SJCRH30 (cell line): ENCODE data around the gene RYR3. TPM values are rescaled to one million over a fixed set of nuclear protein-coding genes. Genes with fewer than 3 reads are reported as not detected.
"Not testable (repeated sequence)": the region's sequence is repeated elsewhere in the genome, so short reads cannot be mapped to it uniquely, and the experiment has no call there.

ENCODE experiments used
- DNase-seq, 2 experiments: peaks; one replicate each; pipeline ENCODE4 v3.0.0-alpha.2; 2015 to 2020
- H3K27ac ChIP-seq: fragments of 250-450 bp; sonication (Bioruptor Pico); 2 replicates; pipeline ENCODE4 v1.5.1; 2020; ENCODE audit warnings: mild to moderate bottlenecking, moderate library complexity
- H3K27me3 ChIP-seq: fragments of 250-450 bp; sonication (Bioruptor Pico); 2 replicates; pipeline ENCODE4 v1.5.1; 2020; ENCODE audit warnings: mild to moderate bottlenecking, moderate library complexity
- H3K36me3 ChIP-seq: fragments of 250-450 bp; sonication (Bioruptor Pico); 2 replicates; pipeline ENCODE4 v1.5.1; 2020; ENCODE audit warnings: mild to moderate bottlenecking, moderate library complexity
- H3K4me1 ChIP-seq: fragments of 250-450 bp; sonication (Bioruptor Pico); 2 replicates; pipeline ENCODE4 v1.5.1; 2020; ENCODE audit warnings: mild to moderate bottlenecking, moderate library complexity
- H3K4me3 ChIP-seq: fragments of 250-450 bp; sonication (Bioruptor Pico); 2 replicates; pipeline ENCODE4 v1.5.1; 2020; ENCODE audit warnings: mild to moderate bottlenecking, moderate library complexity
- H3K9me3 ChIP-seq: fragments of 250-450 bp; sonication (Bioruptor Pico); replicated peaks from 2 replicates; pipeline ENCODE4 v1.5.1; 2020; ENCODE audit warnings: mild to moderate bottlenecking, moderate library complexity
- total RNA-seq: library from RNA; depleted of rRNA; stranded (reverse); fragments of >200 nt; shearing (Covaris generic); gene quantifications from 2 replicates; pipeline ENCODE4 v1.2.3, GENCODE V29; 2014

RYR3 gene
- total RNA-seq, 1 experiment from 2014 or later = 23.4 TPM

DNA sequence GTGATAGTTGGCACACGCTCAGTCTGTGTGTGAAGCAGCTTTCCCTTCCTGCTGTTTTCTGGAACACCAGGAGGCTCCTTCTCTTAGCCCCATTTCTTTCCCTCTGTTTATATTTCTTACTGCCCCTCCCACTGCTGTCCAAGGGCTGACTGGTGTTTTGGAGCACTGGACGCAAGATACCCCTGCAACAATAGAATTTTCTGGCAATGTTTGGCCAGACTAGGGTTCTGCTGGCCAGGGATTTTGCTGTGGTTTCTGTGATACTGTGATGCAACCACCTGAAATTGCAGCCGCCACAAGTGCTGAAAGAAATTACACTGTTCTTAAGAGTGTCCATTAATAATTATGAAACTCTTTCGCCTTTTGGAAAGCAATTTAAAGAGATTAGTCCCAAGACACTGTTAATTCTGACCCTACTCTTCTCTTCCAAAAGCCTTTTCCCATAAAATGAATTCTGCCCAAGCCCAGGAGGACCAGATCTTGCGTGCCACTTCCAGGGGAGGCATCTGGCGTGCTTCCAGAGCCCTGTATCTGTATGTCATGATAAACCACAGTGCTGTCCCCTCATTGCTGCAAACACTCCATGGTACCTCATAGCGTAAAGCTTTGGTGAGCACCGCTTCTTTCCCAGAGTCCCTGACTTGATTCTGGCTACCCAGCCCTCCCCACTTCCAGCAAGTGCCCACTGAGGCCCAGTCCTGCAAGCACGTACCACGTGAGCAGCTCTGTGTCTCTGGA lies 498.1 kb downstream of the RYR3 start:
- H3K36me3 ChIP-seq = peaks cover 46% of the 10 kb centered on the region
- no peaks in the 10 kb centered on the region for H3K4me1 ChIP-seq
- no peak overlapping the region for H3K4me3 ChIP-seq
- H3K9me3 ChIP-seq = no peaks in the 10 kb centered on the region
- H3K27ac ChIP-seq = no peak overlapping the region
- DNase-seq = no peak
- H3K27me3 ChIP-seq = no peaks in the 10 kb centered on the region

DNA sequence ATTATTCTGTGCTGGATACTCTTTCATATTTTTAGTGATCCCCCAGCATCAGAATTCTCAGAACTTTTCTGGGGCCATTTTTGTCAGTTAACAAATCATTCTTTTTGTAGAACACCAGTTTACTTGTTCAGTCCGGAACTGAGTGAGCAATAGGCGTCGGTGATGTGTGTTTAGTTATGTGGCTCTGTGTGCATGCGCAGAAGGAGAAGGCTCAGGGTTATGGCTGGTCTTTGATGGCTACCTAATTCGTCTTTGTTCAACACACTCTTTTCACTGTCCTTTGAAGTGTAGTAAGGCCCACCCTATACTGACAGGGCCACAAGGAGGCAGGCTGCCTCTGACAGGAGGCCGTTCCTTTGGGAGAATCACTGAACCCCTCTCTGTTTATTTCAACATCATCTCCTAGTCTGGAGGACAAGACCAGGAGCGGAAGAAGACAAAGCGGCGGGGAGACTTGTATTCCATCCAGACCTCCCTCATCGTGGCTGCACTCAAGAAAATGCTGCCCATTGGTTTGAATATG lies 499.4 kb downstream of the RYR3 start:
- Histone ChIP-seq H3K27me3 (no peaks in the 10 kb centered on the region), H3K4me1 (no peaks in the 10 kb centered on the region), H3K9me3 (no peaks in the 10 kb centered on the region), H3K27ac (no peak overlapping the region), H3K4me3 (no peak overlapping the region), H3K36me3 (peaks cover 49% of the 10 kb centered on the region)
- DNase-seq = no peak

DNA sequence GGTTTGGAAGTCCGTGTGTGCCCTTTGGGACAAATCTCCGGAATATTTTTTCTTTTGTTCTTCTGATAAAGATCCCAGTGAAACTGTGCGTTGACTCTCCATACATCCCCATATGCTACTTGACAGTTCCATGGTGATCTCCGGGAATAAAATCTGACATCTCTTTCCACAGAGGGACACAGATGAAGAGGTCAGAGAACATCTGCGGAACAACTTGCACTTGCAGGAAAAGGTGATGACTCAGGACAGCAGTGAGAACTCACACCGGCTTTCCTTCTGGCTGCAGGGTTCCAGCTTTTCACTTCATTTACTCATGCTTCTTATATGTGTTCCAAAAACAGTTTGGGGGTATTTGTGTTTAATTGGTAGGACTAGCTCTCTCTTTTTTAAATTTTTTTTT lies 500.0 kb downstream of the RYR3 start:
- no peaks in the 10 kb centered on the region for H3K4me1 ChIP-seq
- H3K9me3 ChIP-seq = no peaks in the 10 kb centered on the region
- no peaks in the 10 kb centered on the region for H3K27me3 ChIP-seq
- DNase-seq = no peak
- peaks cover 51% of the 10 kb centered on the region for H3K36me3 ChIP-seq
- no peak overlapping the region for H3K27ac ChIP-seq
- no peak overlapping the region for H3K4me3 ChIP-seq

DNA sequence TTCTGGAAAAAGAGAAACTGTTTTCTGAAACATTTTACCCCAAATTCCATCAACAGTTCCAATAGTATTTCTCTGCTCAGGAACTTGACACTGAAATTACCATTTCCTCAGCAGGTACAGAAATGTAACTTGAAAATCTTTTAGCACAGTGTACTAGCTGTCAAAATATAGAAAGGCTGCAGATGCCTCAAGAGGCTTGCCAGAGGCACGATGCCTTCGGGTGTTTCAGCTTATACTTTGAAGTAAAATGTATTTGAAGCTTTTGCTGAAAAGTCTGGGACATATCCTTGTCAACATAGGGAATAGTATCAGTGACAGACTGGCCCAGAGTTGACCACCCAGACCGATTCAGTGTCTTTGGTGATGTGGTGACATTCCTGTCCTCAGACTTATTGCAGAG lies 503.1 kb downstream of the RYR3 start:
- no peak overlapping the region for H3K4me3 ChIP-seq
- H3K27me3 ChIP-seq = no peaks in the 10 kb centered on the region
- no peaks in the 10 kb centered on the region for H3K9me3 ChIP-seq
- H3K4me1 ChIP-seq = no peaks in the 10 kb centered on the region
- no peak overlapping the region for H3K27ac ChIP-seq
- peaks cover 47% of the 10 kb centered on the region for H3K36me3 ChIP-seq
- DNase-seq = no peak

DNA sequence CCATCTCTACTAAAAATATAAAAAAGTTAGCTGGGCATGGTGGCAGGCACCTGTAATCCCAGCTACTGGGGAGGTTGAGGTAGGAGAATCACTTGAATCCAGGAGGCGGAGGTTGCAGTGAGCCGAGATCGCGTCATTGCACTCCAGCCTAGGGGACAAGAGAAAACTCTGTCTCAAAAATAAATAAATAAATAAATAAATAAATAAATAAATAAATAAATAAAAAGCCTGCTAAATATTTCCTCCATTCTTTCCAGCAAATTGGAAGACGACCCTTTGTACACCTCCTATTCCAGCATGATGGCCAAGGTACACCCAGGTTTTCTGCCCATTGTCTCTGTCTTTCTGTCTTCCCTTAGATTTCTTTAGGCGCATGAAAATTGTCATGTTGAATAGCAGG lies 508.7 kb downstream of the RYR3 start:
- not testable (repeated sequence) for H3K27ac ChIP-seq, H3K4me1 ChIP-seq, H3K27me3 ChIP-seq, H3K4me3 ChIP-seq, DNase-seq, H3K9me3 ChIP-seq
- peaks cover 12% of the 10 kb centered on the region; the same call in 1 of the 2 replicates for H3K36me3 ChIP-seq

DNA sequence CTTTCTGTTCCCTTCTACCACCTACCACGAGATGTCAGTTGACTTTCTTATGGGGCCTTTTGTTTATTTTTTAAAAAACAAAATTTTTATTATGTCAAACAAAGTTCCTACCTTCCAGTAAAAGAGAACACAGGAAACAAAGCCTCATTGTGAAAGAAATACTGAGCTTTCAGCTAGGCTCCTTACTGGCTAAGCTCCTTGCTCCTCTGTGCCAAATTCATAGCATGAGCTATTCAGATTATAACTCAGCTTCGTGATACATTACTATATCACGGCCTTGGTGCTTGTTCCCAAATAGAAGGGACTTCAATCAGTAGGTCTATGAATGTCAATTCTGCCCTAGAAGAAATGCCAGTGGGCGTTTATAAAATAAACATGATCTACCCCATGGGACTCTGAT lies 511.7 kb downstream of the RYR3 start:
- Histone ChIP-seq H3K27ac (no peak overlapping the region), H3K36me3 (peaks cover 14% of the 10 kb centered on the region), H3K27me3 (no peaks in the 10 kb centered on the region), H3K4me3 (no peak overlapping the region), H3K4me1 (no peaks in the 10 kb centered on the region), H3K9me3 (no peaks in the 10 kb centered on the region)
- peak in 1 of 2 experiments; percentile 4 for DNase-seq

DNA sequence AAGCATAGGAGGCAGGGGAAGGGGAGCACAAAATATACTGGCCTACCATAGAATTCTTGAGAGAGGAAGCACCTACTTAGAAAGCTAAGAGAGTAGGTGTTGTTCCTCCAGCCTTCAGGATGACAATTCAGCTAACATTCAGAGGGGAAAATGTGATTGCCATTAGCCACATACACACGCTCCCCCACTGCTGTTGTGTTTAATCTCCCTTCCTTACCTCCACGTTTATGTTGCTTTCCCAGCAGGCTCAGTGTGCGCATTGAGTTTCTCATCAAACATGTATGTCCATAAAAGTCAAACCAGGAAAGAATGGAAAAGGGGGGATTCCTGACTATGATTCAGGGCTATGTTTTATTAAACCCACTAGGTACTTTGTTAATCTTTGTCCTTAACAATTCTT lies 512.4 kb downstream of the RYR3 start:
- Histone ChIP-seq H3K4me3 (no peak overlapping the region), H3K36me3 (peaks cover 16% of the 10 kb centered on the region), H3K27me3 (no peaks in the 10 kb centered on the region), H3K27ac (no peak overlapping the region), H3K9me3 (no peaks in the 10 kb centered on the region), H3K4me1 (no peaks in the 10 kb centered on the region)
- no peak for DNase-seq

DNA sequence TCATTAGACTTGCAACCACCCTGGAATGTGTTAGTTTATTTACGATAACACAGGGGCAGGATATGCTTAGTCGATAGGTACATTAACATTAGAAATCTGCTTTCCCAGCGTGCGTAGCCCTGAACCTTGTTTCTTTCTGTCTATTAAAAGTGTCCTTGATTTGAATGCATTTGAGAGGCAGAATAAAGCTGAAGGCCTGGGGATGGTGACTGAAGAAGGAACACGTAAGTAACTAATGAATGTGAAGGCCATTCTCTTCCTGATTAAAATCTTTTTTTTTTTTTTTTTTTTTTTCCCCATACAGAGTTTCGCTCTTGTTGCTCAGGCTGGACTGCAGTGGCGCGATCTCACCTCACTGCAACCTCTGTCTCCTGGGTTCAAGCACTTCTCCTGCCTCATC lies 514.7 kb downstream of the RYR3 start:
- no peaks in the 10 kb centered on the region for H3K4me1 ChIP-seq
- H3K4me3 ChIP-seq = no peak overlapping the region
- H3K27me3 ChIP-seq = no peaks in the 10 kb centered on the region
- no peak overlapping the region for H3K27ac ChIP-seq
- H3K9me3 ChIP-seq = no peaks in the 10 kb centered on the region
- H3K36me3 ChIP-seq = peaks cover 17% of the 10 kb centered on the region
- DNase-seq = no peak

DNA sequence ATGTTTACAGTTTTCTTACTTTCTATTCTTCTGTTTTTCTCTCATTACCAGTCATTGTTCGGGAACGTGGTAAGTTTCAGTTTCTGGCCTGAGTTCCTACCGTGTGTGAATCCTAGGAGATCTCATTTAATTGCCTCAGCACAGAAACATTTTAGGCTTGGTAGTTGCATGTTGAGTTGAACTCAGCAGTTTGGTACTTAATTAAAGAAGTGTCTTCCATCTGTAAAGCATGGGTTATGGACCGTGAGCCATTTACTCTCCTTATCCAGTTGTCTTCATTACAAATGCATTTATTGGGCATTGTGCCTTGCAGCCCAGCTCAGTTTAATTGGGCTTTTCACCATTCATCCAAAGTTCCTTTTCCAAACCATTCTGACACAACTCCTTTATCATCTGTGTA lies 515.4 kb downstream of the RYR3 start:
- Histone ChIP-seq H3K27ac (no peak overlapping the region), H3K9me3 (no peaks in the 10 kb centered on the region), H3K4me1 (no peaks in the 10 kb centered on the region), H3K4me3 (no peak overlapping the region), H3K36me3 (peaks cover 17% of the 10 kb centered on the region), H3K27me3 (no peaks in the 10 kb centered on the region)
- no peak for DNase-seq

DNA sequence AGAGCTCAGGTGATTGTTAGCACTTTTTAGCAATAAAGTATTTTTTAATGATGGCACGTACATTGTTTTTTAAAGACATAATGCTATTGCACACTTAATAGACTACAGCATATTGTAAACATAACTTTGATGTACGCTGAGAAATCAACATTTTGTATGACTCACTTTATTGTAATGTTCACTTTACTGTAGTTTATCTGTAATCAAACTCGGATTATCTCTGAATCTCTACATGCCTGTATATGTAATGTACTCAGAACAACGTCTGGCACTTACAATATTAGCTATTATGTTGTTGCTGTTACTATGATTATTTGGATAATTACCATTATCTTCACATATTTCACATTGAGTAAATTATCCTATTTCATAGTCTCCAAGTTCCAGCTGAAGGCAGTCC lies 519.6 kb downstream of the RYR3 start:
- Histone ChIP-seq H3K4me3 (no peak overlapping the region), H3K36me3 (peaks cover 19% of the 10 kb centered on the region), H3K27me3 (no peaks in the 10 kb centered on the region), H3K4me1 (no peaks in the 10 kb centered on the region), H3K27ac (no peak overlapping the region), H3K9me3 (no peaks in the 10 kb centered on the region)
- DNase-seq = no peak

DNA sequence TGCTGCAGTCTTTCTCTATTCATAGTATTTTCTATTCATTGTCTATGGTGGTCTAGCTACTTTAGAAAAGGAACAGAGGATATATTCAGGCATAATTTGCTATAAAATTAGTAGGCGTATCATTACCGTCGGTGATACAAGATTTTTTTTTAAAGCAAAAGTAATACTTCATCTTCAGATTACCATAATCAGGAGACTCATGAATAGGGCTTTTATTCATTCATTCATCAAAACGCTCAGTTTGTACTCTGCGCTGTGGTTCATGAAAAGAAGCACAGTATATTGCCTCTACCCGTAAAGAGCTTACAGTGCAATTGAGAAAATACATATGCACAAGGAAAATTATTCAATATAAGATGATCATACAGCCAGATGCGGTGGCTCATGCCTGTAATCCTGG lies 520.9 kb downstream of the RYR3 start:
- DNase-seq = no peak
- H3K27me3 ChIP-seq = no peaks in the 10 kb centered on the region
- H3K4me1 ChIP-seq = no peaks in the 10 kb centered on the region
- H3K27ac ChIP-seq = no peak overlapping the region
- no peaks in the 10 kb centered on the region for H3K9me3 ChIP-seq
- peaks cover 15% of the 10 kb centered on the region for H3K36me3 ChIP-seq
- H3K4me3 ChIP-seq = no peak overlapping the region

DNA sequence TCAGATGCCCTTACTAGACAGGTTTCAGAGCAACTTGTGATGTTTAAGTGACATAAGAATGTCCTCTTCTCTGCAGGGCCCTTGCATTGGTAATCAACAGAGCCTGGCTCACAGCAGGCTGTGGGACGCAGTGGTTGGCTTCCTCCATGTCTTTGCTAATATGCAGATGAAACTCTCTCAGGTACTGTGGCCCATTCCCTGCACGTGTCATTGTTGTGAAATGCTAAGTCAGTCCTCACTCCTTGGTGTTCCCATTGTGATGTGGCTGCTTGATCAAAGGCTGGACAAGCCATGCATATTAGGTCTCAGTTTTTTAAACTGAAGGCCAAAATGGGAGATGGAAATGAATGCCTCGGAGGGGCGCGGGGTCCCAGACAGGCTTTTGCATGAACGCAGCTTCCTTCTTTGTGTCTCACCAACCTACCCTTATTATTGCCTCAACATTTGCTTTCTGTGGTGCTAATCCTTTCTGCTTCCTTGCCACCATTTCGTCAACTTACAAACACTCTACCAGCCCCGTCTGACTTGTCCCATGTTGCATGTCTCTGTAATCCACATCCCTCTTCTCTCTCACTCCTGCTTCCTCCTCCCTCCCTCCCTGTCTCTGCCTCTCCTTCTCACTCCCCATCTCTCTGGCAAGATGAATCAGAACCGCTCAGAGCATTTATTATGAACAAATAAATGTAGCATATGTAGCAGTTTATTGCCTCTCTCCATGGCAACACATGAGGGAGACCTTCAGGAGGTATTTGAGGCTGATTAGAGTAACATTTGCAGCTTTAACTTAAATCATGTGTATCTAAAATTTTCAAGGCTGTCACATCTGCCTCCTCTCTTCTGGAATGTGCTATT lies 524.4 kb downstream of the RYR3 start:
- H3K9me3 ChIP-seq = no peaks in the 10 kb centered on the region

DNA sequence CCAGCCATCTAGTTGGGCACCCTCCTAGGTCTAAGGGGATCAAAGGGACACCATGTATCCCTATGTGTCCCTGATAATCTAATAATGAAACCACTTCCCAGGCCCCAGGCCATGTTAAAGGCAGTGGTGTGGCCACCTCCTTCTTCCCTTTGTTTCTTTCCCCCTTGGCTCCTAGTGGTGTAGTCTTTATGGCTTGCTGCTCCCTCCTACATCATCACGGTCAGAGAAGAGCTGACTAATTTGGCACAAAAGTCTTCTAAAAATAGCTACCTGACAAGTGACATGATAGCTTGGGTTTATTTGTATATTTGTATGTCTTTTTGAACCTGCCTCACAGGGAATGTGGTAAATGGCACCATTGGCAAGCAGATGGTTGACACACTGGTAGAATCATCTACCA lies 526.5 kb downstream of the RYR3 start:
- no peak overlapping the region for H3K4me3 ChIP-seq
- H3K9me3 ChIP-seq = no peaks in the 10 kb centered on the region
- no peaks in the 10 kb centered on the region for H3K4me1 ChIP-seq
- no peak for DNase-seq
- no peak overlapping the region for H3K27ac ChIP-seq
- no peaks in the 10 kb centered on the region for H3K27me3 ChIP-seq
- H3K36me3 ChIP-seq = peaks cover 55% of the 10 kb centered on the region

More for the DNA sequence above, 524.4 kb downstream of the RYR3 start:
- Histone ChIP-seq H3K36me3 (peaks cover 35% of the 10 kb centered on the region), H3K27ac (no peak overlapping the region), H3K4me1 (no peaks in the 10 kb centered on the region), H3K27me3 (no peaks in the 10 kb centered on the region), H3K4me3 (no peak overlapping the region)
- DNase-seq = no peak

DNA sequence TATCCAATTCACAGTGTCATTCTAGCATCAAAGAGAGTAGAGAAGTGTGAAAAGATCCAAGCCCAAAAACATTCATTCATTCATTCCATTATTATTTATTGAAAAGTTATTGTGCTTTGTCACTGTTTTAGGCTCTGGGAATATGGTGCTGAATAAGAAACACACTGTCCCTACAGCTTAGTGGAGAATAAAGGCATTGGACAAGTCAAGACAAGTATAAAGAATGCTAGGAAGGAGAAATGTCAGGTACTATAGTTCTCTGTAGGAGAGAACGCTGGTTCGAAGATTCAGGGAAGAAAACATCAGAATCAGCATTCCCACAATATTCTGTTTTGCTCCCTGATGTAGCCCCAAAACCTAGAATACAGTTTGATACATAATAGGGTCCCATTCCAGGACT lies 528.8 kb downstream of the RYR3 start:
- no peaks in the 10 kb centered on the region for H3K9me3 ChIP-seq
- no peak overlapping the region for H3K27ac ChIP-seq
- no peaks in the 10 kb centered on the region for H3K4me1 ChIP-seq
- peaks cover 63% of the 10 kb centered on the region for H3K36me3 ChIP-seq
- no peak overlapping the region for H3K4me3 ChIP-seq
- DNase-seq = no peak
- no peaks in the 10 kb centered on the region for H3K27me3 ChIP-seq

DNA sequence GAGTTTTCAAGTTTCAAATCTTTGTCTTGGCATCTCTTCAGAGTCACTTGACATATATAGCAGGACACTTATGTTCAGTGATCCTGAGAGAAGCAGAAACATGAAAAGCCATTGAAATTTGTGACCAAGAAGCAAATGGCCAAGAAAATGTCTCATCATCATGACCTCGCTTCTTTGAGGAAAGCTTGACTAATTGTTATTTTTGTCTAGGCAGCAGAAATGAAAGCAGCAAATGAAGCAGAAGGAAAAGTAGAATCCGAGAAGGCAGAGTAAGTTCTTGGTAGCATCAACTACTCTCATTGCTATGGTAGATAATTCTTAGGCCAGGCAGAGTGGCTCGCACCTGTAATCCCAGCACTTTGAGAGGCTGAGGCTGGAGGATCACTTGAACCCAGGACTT lies 529.8 kb downstream of the RYR3 start:
- peaks cover 65% of the 10 kb centered on the region for H3K36me3 ChIP-seq
- DNase-seq = no peak
- no peaks in the 10 kb centered on the region for H3K4me1 ChIP-seq
- no peaks in the 10 kb centered on the region for H3K27me3 ChIP-seq
- H3K9me3 ChIP-seq = no peaks in the 10 kb centered on the region
- no peak overlapping the region for H3K27ac ChIP-seq
- no peak overlapping the region for H3K4me3 ChIP-seq
